Endodermal cell (in vitro differentiated cells): ENCODE results near the gene TXNDC11. TPM values are rescaled to one million over a fixed set of nuclear protein-coding genes. Genes with fewer than 3 reads are reported as not detected.
A peak's percentile ranks its signal among the peaks of the same experiment; 100 is the strongest.

ENCODE experiments used
- DNase-seq: peaks from one replicate; pipeline ENCODE4 v3.0.0-alpha.2; 2017
- H3K27ac ChIP-seq: 2 replicates; pipeline ENCODE4 v1.5.1; 2013; ENCODE audit warnings: mild to moderate bottlenecking, low read depth, low read length, moderate library complexity
- H3K27me3 ChIP-seq: 2 replicates; pipeline ENCODE4 v1.6.1; 2013; ENCODE audit warnings: mild to moderate bottlenecking, low read length, moderate library complexity; ENCODE audit not compliant: insufficient read depth, control insufficient read depth, poor library complexity, severe bottlenecking
- H3K36me3 ChIP-seq: 2 replicates; pipeline ENCODE4 v1.7.0; 2013; ENCODE audit warnings: mild to moderate bottlenecking, low read length, moderate library complexity; ENCODE audit not compliant: control insufficient read depth, insufficient read depth
- H3K4me1 ChIP-seq: one replicate; pipeline ENCODE4 v1.7.0; 2013; ENCODE audit warnings: low read length; ENCODE audit not compliant: control insufficient read depth, insufficient read depth
- H3K4me3 ChIP-seq: 2 replicates; pipeline ENCODE4 v1.5.1; 2013; ENCODE audit warnings: mild to moderate bottlenecking, low read length, moderate library complexity
- H3K9ac ChIP-seq: 2 replicates; pipeline ENCODE4 v1.6.1; 2013; ENCODE audit warnings: mild to moderate bottlenecking, low read length, moderate library complexity; ENCODE audit not compliant: poor library complexity, severe bottlenecking; ENCODE audit errors: extremely low read depth
- H3K9me3 ChIP-seq: 2 replicates; pipeline ENCODE4 v1.6.1; 2013; ENCODE audit warnings: mild to moderate bottlenecking, low read length, moderate library complexity; ENCODE audit not compliant: control insufficient read depth
- H3K27ac Mint-ChIP-seq: 2 replicates; pipeline ENCODE4 v1.8.0; 2020; ENCODE audit warnings: mixed read lengths
- H3K27me3 Mint-ChIP-seq: 2 replicates; pipeline ENCODE4 v1.8.0; 2021; ENCODE audit warnings: mild to moderate bottlenecking, mixed read lengths; ENCODE audit not compliant: insufficient read depth
- H3K36me3 Mint-ChIP-seq: 2 replicates; pipeline ENCODE4 v1.8.0; 2020; ENCODE audit warnings: low read depth, mixed read lengths
- H3K4me1 Mint-ChIP-seq: 2 replicates; pipeline ENCODE4 v1.8.0; 2020; ENCODE audit warnings: mixed read lengths
- H3K4me3 Mint-ChIP-seq: 2 replicates; pipeline ENCODE4 v1.8.0; 2020; ENCODE audit warnings: mild to moderate bottlenecking, moderate library complexity, mixed read lengths
- H3K9me3 Mint-ChIP-seq: 2 replicates; pipeline ENCODE4 v1.8.0; 2020; ENCODE audit warnings: mild to moderate bottlenecking, mixed read lengths
- WGBS, 2 experiments: methylation state at CpG; one replicate each; pipeline versions ENCODE4 v1.1.5 to v1.1.7; 2013; ENCODE audit warnings: missing lambda C conversion rate in 2 of 2, mixed read lengths in 1 of 2; ENCODE audit not compliant: insufficient coverage in 1 of 2, insufficient read length in 1 of 2; 5-methylcytosine and 5-hydroxymethylcytosine counted together
- total RNA-seq, 2 donors: library from RNA; stranded (reverse); fragmentation: NEBNext Ultra II Directional in 1 of 2; extraction: Animal tissue kit (Norgen Biotek cat#: 25700) in 1 of 2; gene quantifications; 2 replicates in 1 of 2; 3 replicates in 1 of 2; pipeline ENCODE4 v1.2.1, GENCODE V29; 2021
- TF ChIP-seq, protein P1 (sequence below): fragments of 200-600 bp; sonication (generic); conservative IDR thresholded peaks from 2 replicates; pipeline ENCODE4 v1.5.0; 2021; ENCODE audit warnings: antibody characterized with exemption, mild to moderate bottlenecking

The TXNDC11 gene
- total RNA-seq, 2 donors from 2014 or later = 16.4 to 20.8 TPM

DNA sequence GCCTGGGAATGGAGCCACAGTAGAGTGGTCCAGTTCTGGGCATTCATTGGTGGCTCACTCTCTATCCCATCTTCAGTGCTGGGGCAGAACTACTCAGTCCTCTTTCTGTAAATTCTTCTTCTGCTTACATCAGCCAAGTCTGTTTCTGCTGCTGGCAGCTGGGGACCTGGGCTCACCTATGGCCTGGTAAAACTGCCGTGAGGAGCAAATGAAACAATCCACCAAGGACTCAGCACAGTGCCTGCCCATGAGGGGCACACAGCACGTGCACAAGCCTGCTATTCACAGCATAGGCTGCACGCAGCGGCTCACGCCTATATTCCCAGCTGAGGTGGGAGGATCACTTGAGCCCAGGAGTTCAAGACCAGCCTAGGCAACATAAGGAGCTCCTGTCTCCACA is 105.3 kb downstream of the TXNDC11 start:
- Histone ChIP-seq H3K4me1 (peaks cover 7% of the 10 kb centered on the region), H3K27me3 (no peaks in the 10 kb centered on the region), H3K27ac (no peak overlapping the region), H3K4me3 (no peak overlapping the region), H3K9me3 (no peaks in the 10 kb centered on the region), H3K9ac (no peak overlapping the region), H3K36me3 (no peaks in the 10 kb centered on the region)
- no peak overlapping the region for H3K27ac Mint-ChIP-seq
- H3K4me1 Mint-ChIP-seq = peaks cover 6% of the 10 kb centered on the region
- no peak overlapping the region for H3K4me3 Mint-ChIP-seq
- DNase-seq = no peak
- TF ChIP-seq, protein P1, sequence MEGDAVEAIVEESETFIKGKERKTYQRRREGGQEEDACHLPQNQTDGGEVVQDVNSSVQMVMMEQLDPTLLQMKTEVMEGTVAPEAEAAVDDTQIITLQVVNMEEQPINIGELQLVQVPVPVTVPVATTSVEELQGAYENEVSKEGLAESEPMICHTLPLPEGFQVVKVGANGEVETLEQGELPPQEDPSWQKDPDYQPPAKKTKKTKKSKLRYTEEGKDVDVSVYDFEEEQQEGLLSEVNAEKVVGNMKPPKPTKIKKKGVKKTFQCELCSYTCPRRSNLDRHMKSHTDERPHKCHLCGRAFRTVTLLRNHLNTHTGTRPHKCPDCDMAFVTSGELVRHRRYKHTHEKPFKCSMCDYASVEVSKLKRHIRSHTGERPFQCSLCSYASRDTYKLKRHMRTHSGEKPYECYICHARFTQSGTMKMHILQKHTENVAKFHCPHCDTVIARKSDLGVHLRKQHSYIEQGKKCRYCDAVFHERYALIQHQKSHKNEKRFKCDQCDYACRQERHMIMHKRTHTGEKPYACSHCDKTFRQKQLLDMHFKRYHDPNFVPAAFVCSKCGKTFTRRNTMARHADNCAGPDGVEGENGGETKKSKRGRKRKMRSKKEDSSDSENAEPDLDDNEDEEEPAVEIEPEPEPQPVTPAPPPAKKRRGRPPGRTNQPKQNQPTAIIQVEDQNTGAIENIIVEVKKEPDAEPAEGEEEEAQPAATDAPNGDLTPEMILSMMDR = no peak
- 92 to 97% methylated on average over 5 of the region's 5 CpGs for WGBS, 2 experiments
- H3K9me3 Mint-ChIP-seq = no peaks in the 10 kb centered on the region
- peaks cover 7% of the 10 kb centered on the region for H3K27me3 Mint-ChIP-seq
- H3K36me3 Mint-ChIP-seq = no peaks in the 10 kb centered on the region

GRCh38 chr16:11636172-11636721 is 106.4 kb downstream of the TXNDC11 start:
- H3K4me3 Mint-ChIP-seq = peak overlapping the region; percentile 36
- peaks cover 7% of the 10 kb centered on the region for H3K27me3 Mint-ChIP-seq
- no peak overlapping the region for H3K27ac ChIP-seq
- no peaks in the 10 kb centered on the region for H3K27me3 ChIP-seq
- H3K27ac Mint-ChIP-seq = peak overlapping the region; percentile 49
- TF ChIP-seq, protein P1 = no peak
- peak; percentile 89 for DNase-seq
- 36 to 51% methylated on average over 13 to 14 of the region's 14 CpGs for WGBS, 2 experiments
- H3K9me3 Mint-ChIP-seq = no peaks in the 10 kb centered on the region
- no peaks in the 10 kb centered on the region for H3K36me3 Mint-ChIP-seq
- peaks cover 7% of the 10 kb centered on the region for H3K4me1 ChIP-seq
- peaks cover 6% of the 10 kb centered on the region for H3K4me1 Mint-ChIP-seq
- H3K9ac ChIP-seq = no peak overlapping the region
- H3K9me3 ChIP-seq = no peaks in the 10 kb centered on the region
- peak overlapping the region; percentile 23 for H3K4me3 ChIP-seq
- H3K36me3 ChIP-seq = no peaks in the 10 kb centered on the region

DNA sequence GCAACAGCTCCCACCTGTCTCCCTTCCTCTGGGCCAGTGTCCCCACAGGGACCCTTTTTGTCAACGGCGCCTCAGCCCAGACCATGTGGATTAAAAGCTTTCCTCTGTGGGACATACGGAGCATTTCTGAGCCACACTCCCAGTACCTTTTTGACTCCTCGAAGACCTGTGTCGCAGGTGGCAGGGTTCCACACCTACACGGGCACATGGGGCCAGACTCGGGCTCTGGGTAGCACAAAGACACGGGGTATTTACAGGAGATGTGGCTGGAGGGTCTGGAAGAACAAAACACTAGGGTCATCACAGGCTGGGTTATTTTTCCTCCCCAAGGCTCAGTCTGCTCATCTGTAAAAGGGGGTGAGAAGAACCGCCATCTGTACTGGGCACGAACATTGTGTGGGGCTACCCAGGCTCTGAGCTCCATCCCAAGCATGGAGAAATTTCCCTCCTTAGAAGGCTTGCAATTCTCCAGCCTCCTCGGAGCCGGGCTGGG is 106.9 kb downstream of the TXNDC11 start:
- no peaks in the 10 kb centered on the region for H3K27me3 ChIP-seq
- peaks cover 7% of the 10 kb centered on the region for H3K4me1 ChIP-seq
- H3K9me3 Mint-ChIP-seq = no peaks in the 10 kb centered on the region
- H3K4me3 Mint-ChIP-seq = peak overlapping the region; percentile 36
- H3K36me3 ChIP-seq = no peaks in the 10 kb centered on the region
- H3K27me3 Mint-ChIP-seq = peaks cover 7% of the 10 kb centered on the region
- peak overlapping the region; percentile 23 for H3K4me3 ChIP-seq
- no peak overlapping the region for H3K27ac ChIP-seq
- peak; percentile 55 for DNase-seq
- H3K4me1 Mint-ChIP-seq = peaks cover 6% of the 10 kb centered on the region
- H3K9me3 ChIP-seq = no peaks in the 10 kb centered on the region
- WGBS, 2 experiments = 83 to 89% methylated on average over 7 to 12 of the region's 12 CpGs
- H3K9ac ChIP-seq = no peak overlapping the region
- TF ChIP-seq, protein P1 = no peak
- H3K27ac Mint-ChIP-seq = peak overlapping the region; percentile 49
- no peaks in the 10 kb centered on the region for H3K36me3 Mint-ChIP-seq
